ENCODE results near the gene OCLN. TPM values are rescaled to one million over a fixed set of nuclear protein-coding genes. Genes with fewer than 3 reads are reported as not detected.
"Not testable (repeated sequence)": the region's sequence is repeated elsewhere in the genome, so short reads cannot be mapped to it uniquely, and the experiment has no call there.

OCLN gene
- polyA plus RNA-seq, 1 donor from 2014 or later: 6.5 TPM

- no peak overlapping the region for H3K4me3 ChIP-seq (ENCODE audit: low read length)
- no peaks in the 10 kb centered on the region for H3K9me3 ChIP-seq (ENCODE audit: low read length)
- no peak for TF ChIP-seq MXI1 (conservative IDR thresholded peaks at IDR 0.05; ENCODE audit: poor library complexity, severe bottlenecking)
- no peak for TF ChIP-seq RAD21 (conservative IDR thresholded peaks at IDR 0.05)
- TF ChIP-seq POLR2AphosphoS5 (IDR thresholded peaks at IDR 0.05): no peak
- H2AFZ ChIP-seq (ENCODE audit: low read depth, low read length): no peak overlapping the region
- no peak overlapping the region for H3K4me2 ChIP-seq (ENCODE audit: low read length)
- H3K27me3 ChIP-seq (ENCODE audit: insufficient read depth, low read depth, low read length): no peaks in the 10 kb centered on the region
- no peaks in the 10 kb centered on the region for H3K9me2 ChIP-seq (ENCODE audit: insufficient read depth, low read length)
- H3K36me3 ChIP-seq (ENCODE audit: insufficient read depth, low read length): no peaks in the 10 kb centered on the region
- H3F3A ChIP-seq (ENCODE audit: insufficient read depth, low read length, poor library complexity, severe bottlenecking): no peaks in the 10 kb centered on the region
- H4K20me1 ChIP-seq (ENCODE audit: insufficient read depth): no peaks in the 10 kb centered on the region
- H3K9ac ChIP-seq (ENCODE audit: low read length): no peak overlapping the region
- no peak overlapping the region for H3K27ac ChIP-seq (ENCODE audit: low read length)
- no peaks in the 10 kb centered on the region for H3K79me2 ChIP-seq (replicated peaks; ENCODE audit: insufficient read depth, low read length)
These were observed 25.0 kb upstream of the OCLN start for GRCh38 chr5:69467442-69468225.

- Histone ChIP-seq H3K9me2 (ENCODE audit: insufficient read depth, low read length) (no peaks in the 10 kb centered on the region), H3K27ac (ENCODE audit: low read length) (no peak overlapping the region), H3K9ac (ENCODE audit: low read length) (no peak overlapping the region), H2AFZ (ENCODE audit: low read depth, low read length) (no peak overlapping the region), H3K9me3 (ENCODE audit: low read length) (no peaks in the 10 kb centered on the region), H3F3A (ENCODE audit: insufficient read depth, low read length, poor library complexity, severe bottlenecking) (no peaks in the 10 kb centered on the region), H3K27me3 (ENCODE audit: insufficient read depth, low read depth, low read length) (no peaks in the 10 kb centered on the region), H3K79me2 (replicated peaks; ENCODE audit: insufficient read depth, low read length) (no peaks in the 10 kb centered on the region), H3K4me2 (ENCODE audit: low read length) (no peak overlapping the region), H3K4me3 (ENCODE audit: low read length) (no peak overlapping the region), H3K36me3 (ENCODE audit: insufficient read depth, low read length) (no peaks in the 10 kb centered on the region), H4K20me1 (ENCODE audit: insufficient read depth) (no peaks in the 10 kb centered on the region)
- TF ChIP-seq MXI1 (conservative IDR thresholded peaks at IDR 0.05; ENCODE audit: poor library complexity, severe bottlenecking) (no peak), REST (IDR thresholded peaks at IDR 0.05; ENCODE audit: borderline replicate concordance) (no peak), EZH2 (IDR thresholded peaks at IDR 0.05; ENCODE audit: borderline replicate concordance, insufficient read depth, low read length, poor library complexity, severe bottlenecking) (no peak), TAF1 (IDR thresholded peaks at IDR 0.05; ENCODE audit: low read depth) (no peak), SMC3 (conservative IDR thresholded peaks at IDR 0.05; ENCODE audit: poor library complexity) (no peak), CTCF (IDR thresholded peaks at IDR 0.05; ENCODE audit: poor library complexity, severe bottlenecking) (no peak), RAD21 (conservative IDR thresholded peaks at IDR 0.05) (no peak), EP300 (conservative IDR thresholded peaks at IDR 0.05; ENCODE audit: poor library complexity, severe bottlenecking) (no peak), POLR2AphosphoS5 (IDR thresholded peaks at IDR 0.05) (no peak)
These were observed 24.0 kb upstream of the OCLN start for GRCh38 chr5:69468631-69469030.

GRCh38 chr5:69471516-69471915, 21.1 kb upstream of the OCLN start:
- H2AFZ ChIP-seq (ENCODE audit: low read depth, low read length); H3K9me2 ChIP-seq (ENCODE audit: insufficient read depth, low read length); H4K20me1 ChIP-seq (ENCODE audit: insufficient read depth); H3K4me3 ChIP-seq (ENCODE audit: low read length); H3K9me3 ChIP-seq (ENCODE audit: low read length); H3F3A ChIP-seq (ENCODE audit: insufficient read depth, low read length, poor library complexity, severe bottlenecking); H3K4me2 ChIP-seq (ENCODE audit: low read length); H3K36me3 ChIP-seq (ENCODE audit: insufficient read depth, low read length); H3K9ac ChIP-seq (ENCODE audit: low read length); H3K27me3 ChIP-seq (ENCODE audit: insufficient read depth, low read depth, low read length); H3K27ac ChIP-seq (ENCODE audit: low read length); H3K79me2 ChIP-seq (replicated peaks; ENCODE audit: insufficient read depth, low read length): not testable (repeated sequence)

- H3K9me2 ChIP-seq (ENCODE audit: insufficient read depth, low read length); H3K9ac ChIP-seq (ENCODE audit: low read length): not testable (repeated sequence)
These were observed 20.0 kb upstream of the OCLN start for GRCh38 chr5:69472535-69473143.

More at GRCh38 chr5:69472535-69473143, 20.0 kb upstream of the OCLN start:
- H3K27ac ChIP-seq (ENCODE audit: low read length); H3K4me3 ChIP-seq (ENCODE audit: low read length); H3K79me2 ChIP-seq (replicated peaks; ENCODE audit: insufficient read depth, low read length); H3K9me3 ChIP-seq (ENCODE audit: low read length); H3K27me3 ChIP-seq (ENCODE audit: insufficient read depth, low read depth, low read length); H4K20me1 ChIP-seq (ENCODE audit: insufficient read depth); H2AFZ ChIP-seq (ENCODE audit: low read depth, low read length); H3K36me3 ChIP-seq (ENCODE audit: insufficient read depth, low read length); H3F3A ChIP-seq (ENCODE audit: insufficient read depth, low read length, poor library complexity, severe bottlenecking); H3K4me2 ChIP-seq (ENCODE audit: low read length): not testable (repeated sequence)

All from neural cell (in vitro differentiated cells).